HG03039 (cell line): ENCODE measurements around the gene STAG1.
"Not testable (repeated sequence)": the region's sequence is repeated elsewhere in the genome, so short reads cannot be mapped to it uniquely, and the experiment has no call there.

ENCODE experiments used
- ATAC-seq: cut with Tn5 transposase; IDR thresholded peaks from one replicate; pipeline ENCODE4 v1.9.1; 2021; ENCODE audit warnings: mild to moderate bottlenecking, moderate library complexity; ENCODE audit not compliant: unreplicated experiment

The STAG1 gene

DNA sequence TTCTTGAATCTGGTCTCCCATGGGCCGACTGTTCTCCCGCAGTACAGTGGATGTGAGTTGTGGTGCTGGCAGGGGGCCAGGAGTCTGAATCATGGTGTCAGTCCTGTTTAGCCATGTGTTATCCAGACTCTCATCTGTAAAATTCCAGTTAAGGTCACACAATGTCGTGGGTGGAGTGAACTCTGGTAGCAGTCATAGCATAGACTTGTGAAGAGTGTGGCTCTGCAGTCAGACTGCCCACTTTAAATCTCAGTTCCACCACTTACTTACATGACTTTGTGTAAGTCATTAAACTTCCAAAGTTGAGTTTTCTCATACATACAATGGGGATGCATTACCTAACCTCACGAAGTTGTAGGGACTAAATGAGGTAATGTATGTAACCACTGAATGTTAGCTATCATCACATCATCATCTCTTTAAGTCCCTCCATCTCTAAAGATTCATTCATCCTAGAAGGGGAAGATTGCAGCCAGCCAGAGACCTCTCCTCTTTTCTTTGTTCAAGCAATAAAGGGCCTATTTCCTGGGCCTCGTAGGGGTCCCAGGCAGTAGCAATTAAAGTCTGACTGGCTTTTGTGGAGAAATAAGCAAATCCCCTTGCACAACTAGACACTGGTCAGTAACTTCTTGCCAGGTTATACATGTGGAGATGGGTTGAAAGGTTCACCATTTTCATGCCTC, 408.2 kb downstream of the STAG1 start:
- no peak for ATAC-seq

DNA sequence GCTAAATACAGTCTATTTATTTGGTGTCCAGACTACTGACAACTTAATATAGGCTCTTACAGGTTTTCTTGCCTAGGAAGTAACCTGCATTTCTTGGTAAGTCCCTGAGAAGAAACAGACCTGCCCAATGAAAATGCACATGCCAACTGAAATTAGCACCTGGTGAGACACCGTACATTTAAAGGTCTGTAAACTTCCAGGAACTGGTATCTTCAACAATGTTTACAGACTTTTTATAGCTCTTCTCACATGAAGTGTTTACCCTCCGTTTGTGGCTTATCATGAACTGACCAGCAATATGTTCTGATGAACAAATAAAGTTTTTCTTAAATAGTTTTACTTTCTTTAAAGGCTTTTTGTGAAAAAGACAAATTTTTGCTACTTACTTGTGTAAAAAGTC, 408.7 kb downstream of the STAG1 start:
- no peak for ATAC-seq

DNA sequence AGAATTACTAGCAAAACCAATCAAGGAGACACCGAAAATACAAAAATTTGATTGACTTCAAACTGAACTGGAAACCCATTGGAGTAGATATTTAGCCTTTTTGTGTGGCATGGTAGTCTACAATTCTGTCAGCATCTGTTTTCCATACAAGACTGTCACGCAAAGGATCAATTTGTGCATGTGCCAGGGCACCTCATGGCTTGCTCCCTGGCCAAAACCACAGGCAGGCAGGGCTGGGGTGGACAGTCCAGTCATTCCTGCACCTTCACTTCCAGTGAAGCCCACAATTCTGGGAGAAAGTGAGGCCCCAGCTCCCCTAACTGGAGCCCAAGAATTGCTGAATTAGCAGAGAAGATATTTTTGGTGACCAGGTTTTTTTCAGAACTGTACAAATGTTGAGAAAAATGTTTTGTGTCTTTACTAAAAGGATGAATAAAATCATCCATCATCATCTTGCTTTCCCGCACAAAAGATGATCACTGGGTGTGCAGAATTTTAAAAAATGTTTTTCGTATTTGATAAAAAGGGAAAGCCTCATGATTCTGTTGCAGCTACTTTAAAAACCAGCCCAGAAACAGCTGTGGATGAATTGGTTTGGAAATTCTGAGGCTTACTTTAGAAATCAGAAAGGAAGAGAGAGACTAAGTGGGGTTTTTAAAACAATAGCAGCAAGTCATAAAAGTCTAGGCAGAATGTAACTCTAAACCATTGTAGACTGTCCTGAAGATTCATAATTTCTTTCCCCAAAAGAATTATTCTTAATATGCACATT, 415.7 kb downstream of the STAG1 start:
- ATAC-seq: no peak

DNA sequence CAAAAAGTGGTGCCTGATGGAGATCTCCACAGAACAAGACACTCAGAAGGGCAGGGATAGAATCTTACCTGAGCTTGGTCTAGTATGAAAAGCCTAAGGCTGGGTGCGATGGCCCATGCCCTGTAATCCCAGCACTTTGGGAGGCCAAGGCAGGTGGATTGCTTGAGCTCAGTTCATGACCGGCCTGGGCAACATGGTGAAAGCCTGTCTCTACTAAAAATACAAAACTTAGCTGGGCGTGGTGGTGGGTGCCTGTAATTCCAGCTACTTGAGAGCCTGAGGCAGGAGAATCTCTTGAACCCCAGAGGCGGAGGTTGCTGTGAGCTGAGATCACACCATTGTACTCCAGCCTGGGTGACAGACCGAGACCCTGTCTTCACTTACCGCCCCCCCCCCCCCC, 417.5 kb downstream of the STAG1 start:
- ATAC-seq: not testable (repeated sequence)

DNA sequence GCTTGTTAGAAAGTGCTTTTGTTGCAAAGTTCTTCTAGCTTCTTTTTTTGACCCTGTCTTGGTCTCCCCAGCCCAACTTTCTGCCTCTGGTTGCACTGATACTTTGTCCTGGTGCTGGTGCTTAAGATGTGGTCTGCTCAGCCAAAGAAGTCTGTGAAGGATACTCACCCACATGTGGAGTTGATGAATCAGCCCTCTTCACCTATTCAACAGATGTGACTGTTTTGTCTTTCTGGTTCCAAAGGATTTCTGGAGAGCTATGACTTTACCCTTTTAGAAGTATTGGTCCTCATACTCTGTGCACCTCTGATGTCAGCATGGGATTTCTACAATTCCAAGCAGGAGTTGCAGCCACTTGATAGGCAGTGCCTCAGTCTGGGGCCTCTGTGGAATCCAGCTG, 418.0 kb downstream of the STAG1 start:
- no peak for ATAC-seq

DNA sequence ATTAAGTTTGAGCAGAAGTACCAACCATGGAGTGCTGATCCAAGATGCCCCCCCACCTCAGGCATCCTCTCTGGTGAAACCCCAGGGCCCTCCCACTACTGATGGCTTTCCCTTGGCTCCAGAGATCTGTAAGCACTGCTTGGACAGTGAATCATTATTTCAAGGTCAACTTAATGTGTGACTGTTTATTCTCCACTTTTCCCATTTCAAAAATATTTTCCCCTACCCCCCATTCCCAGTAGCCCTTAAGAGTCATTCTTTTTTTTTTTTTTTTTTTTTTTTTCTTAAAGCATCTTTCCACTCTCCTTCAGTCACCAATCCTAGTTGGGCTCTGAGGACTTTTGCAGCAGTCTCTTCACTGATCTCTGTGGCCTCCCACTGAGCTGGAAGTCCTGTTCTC, 419.4 kb downstream of the STAG1 start:
- no peak for ATAC-seq

DNA sequence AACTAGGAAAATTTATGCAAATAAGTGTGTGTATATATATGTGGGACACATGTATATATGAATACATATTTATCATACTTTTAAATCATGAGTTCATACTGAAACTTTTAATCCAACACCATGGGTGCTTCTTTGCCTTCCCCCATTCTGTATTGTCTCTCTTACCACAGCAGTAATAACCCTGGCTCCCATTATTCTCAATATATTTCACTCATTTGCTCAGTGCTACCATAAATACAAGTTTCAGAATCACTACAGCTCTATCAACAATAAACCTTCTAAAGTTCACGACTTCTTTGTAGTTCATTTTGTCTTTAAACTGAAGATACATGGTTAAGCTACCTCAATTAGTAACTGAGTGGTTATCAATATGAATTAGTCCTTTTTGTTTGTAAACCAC, 419.9 kb downstream of the STAG1 start:
- no peak for ATAC-seq

DNA sequence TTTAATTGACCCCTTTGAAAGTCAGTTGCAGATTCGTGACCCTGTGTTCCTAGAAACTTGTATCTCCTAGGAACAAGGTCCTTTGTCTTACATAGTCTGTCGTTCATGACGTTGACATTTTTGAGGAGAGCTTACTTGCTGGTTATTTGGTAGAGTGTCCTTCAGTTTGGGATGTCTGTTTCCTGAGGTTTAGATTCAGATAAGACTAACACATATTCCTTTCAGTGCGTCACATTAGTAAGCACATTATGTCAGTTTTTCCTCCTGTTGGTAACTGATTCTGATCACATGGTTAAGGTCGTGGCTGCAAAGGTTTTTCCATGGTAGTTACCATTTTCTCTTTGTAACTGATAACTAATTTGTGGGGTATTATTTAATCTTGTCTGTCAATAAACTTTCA, 421.3 kb downstream of the STAG1 start:
- ATAC-seq: no peak

DNA sequence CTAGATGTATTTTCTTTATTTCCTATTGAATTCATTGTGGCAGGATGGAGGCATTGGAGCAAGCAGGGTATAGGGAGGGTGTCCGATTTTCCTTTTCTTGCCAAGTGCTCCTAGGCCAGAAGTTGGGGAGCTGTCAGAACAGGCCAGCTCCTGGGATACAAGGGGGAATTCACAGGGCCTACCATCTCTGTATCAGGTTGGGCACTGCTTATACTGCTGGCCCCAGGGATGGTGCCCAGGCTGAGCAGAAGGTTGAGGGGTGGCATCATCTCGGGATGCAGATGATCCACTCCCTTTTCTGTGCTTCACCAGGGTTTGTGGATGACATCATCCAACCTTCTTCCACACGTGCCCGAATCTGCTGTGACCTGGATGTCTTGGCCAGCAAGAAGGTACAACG, 422.6 kb downstream of the STAG1 start:
- no peak for ATAC-seq

DNA sequence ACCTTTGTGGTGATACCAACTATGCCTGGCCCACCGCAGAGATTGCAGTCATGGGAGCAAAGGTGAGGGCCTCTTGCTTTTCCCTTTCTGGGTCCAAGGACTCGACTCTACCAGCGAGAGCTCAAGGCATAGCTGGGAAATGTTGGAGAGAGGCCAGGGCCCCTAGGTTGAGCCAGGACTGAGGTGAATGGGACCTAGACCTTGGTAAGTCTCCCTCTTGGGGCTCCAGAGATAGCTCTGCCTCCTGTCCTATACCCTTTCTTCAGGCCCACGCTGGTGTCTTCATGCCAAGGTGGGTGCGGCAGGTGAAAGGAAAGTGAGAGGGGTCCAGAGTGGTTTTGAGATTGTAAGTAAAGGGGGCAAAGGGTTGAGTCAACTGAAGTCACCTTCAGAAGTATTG, 424.5 kb downstream of the STAG1 start:
- no peak for ATAC-seq

DNA sequence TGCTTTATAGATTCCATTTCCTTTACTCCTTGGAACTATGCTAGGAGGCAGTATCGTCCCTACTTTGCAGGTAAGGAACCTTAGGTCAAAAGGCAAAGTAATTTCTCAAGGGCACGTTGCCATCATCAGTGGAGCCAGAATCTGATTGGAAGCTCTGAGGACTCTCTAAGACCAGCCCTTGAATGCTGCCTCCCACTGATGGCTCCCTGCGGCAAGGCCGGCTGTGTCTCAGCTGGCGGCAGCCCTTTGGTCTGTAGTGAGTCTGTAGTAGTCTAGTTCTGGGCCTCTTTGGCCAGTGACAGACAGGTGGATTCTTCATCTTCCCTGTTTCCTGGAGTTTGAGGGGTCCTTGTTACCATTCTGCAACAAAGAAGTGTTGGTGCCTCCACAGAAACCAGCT, 425.9 kb downstream of the STAG1 start:
- no peak for ATAC-seq

DNA sequence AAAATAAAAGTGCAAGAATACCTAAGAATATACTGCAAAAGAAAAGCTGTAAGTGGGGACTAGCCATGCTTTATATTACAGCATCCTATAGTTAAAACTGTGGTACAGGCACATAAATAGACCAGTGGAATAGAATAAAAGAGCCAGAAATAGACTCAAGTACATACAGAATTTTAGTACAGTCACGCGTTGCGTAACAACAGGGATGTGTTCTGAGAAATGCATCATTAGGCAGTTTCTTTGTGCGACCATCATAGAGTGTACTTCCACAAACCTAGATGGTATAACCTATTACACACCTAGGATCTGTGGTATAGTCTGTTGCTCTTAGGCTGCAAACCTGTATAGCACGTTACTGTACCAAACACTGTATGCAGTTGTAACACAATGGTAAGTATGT, 440.2 kb downstream of the STAG1 start:
- no peak for ATAC-seq

DNA sequence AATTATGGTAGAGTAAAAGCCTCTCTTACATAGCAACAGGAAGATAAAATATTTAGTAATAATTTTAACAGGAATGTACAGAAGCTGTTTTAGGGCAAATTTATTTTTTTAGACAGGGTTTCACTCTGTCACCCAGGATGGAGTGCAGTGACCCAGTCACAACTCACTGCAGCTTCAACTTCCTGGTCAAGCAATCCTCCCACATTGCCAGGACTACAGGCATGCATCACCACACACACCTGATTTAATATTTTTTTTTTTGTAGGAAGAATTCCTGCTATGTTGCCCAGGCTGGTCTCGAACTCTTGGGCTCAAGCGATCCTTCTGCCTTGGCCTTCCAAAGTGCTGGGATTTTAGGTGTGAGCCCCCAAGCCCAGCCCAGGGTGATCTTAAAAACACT, 440.9 kb downstream of the STAG1 start:
- no peak for ATAC-seq

DNA sequence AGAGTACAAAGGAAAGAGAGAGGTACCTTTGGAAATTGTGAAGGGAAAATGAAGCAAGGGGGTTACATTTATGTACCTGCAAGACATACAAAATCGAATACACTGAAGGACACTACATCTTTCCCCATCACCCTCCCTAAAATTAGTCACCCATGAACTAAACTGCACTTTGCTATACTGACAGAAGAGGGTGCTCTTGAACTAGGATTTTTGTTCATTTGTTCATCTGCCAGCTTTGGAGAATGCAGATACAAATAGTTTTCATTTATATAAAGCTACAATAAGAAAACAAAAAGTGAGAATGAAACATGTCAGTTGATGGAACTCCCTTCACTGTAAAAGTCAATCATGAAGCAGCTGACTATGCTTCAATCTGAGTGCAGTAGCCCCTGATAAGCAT, 446.3 kb downstream of the STAG1 start:
- ATAC-seq: no peak

DNA sequence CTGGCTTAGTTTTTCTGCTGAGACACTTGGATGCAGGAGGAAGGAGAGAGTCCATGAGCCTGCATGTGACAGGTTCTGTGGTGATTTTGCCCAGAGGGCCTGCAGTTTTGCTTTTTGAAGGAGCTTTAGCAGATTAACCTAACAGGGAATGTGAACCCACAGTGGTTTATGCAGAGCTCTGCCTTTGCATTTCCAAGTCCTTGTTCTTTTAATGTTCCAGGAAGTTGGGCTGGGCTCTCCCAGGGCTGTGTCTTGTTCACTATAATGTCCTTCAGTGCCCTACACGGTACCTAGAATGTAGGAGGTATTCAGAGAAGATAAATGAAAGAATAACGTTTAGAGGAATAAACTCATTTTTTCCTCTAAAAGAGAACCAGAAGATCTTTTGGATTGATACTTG, 451.7 kb downstream of the STAG1 start:
- ATAC-seq: no peak

DNA sequence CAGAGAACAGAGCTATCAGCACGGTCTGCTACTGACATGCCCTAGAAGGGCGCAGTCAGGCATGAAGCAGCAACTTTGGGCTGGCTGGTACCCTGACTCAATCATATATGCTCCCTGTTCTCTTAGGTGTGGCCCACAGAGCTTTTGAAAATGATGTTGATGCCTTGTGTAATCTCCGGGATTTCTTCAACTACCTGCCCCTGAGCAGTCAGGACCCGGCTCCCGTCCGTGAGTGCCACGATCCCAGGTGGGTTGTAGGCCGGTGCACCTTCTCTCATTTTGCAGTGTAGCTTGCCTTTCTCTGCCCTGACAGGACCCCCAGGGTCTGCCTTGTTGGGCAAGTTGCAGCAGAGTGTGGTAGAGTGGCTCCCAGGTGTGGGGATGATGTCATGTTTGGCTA, 454.4 kb downstream of the STAG1 start:
- no peak for ATAC-seq

DNA sequence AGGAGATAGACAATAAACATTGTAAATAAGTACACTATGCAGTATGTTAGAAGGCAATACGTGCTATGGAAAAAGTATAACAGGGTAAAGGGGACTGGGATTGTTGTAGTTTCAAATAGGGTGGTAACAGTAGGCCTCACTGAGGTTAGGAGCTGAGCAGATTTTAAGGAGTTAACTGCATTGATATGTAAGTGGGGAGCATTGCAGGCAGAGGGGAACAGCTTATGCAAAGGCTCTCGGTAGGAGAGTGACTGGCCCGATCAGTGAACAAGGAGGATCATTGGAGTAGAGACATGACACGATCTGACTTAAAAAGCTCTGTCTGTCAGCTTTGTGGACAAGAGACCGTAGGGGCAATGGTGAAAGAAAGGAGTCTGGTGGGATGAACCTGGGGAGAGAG, 455.2 kb downstream of the STAG1 start:
- no peak for ATAC-seq

DNA sequence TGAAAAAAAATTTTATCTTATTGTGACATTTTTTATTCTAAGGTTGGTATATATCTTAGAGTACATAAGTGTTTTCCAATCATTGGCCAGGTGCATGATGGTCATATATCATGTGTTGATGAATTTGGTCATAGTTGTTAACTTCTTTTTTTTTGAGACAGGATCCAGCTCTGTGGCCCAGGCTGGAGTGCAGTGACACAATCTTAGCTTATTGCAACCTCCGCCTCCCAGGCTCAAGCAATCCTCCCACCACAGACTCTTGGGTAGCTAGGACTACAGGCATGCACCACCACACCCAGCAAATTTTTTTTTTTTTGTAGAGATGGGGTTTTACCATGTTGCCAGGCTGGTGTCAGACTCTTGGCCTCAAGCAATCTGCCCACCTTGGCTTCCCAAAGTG, 458.0 kb downstream of the STAG1 start:
- no peak for ATAC-seq

DNA sequence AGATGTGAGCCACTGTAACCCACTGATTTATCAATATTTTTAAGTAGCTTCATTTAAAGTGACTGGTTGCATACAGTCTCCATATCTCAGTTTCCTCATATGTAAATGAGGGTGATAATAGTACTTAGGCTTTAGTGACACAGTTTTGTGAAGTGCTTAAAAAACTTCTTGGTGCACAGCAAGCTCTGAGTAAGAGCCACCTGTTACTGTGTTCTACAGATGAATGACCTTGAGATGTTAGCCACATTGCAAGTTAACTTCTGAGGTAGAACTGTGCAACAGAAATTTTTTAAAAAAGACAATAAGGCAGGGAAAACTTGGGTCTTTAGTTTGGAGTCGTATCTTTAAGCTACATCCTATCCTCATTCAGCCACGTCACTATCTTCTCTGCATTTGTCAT, 458.9 kb downstream of the STAG1 start:
- ATAC-seq: no peak

DNA sequence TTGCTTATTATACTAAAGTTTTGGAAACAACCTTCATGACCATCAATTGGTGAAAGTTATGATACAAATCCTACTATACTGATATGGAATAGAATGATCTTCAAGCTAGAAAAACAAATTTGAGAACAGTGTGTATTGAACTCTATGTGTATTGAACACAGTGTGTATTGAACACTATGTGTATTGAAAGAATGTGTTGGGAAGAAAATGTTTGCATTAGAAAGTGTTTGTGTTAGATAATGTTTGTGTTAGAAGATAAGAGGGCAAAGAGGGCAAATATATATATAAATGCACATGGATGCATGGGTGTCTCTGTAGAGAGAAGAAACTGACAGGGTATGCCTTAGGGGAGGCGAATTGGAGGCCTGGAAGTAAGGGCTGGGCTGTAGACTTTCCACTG, 459.7 kb downstream of the STAG1 start:
- no peak for ATAC-seq

DNA sequence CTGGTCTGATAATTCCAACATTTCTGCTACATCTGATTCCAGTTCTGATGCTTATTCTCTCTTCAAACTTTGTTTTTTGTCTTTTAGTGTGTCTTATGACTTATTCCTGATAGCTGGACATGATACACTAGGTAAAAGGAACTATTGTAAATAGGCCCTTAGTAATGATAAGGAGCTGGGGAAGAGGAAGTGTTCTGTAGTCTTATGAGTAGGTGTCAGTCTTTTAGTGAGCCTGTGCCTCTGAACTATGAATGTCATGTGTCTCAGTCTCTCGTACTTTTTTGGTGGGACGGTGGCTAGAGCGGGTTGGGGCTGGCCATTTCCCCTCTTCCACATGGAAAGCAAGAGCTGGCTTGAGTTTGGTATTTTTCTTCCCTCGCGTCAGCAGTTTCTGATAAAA, 460.9 kb downstream of the STAG1 start:
- no peak for ATAC-seq
